Adrenal gland (tissue), 5 donors: ENCODE measurements around the gene TFF3.

Experiments used
- CTCF ChIP-seq, 6 experiments: fragments of 450-650 bp in 4 of 6; fragments of 200-600 bp in 2 of 6; sonication (generic) in 1 of 6; IDR thresholded peaks; 1 replicate in 5 of 6; 2 replicates in 1 of 6; pipeline versions ENCODE4 v1.5.1 to v1.8.0; 2016 to 2021; ENCODE audit warnings: antibody characterized with exemption in 6 of 6, mild to moderate bottlenecking in 2 of 6, moderate library complexity in 1 of 6
- POLR2A ChIP-seq, 2 donors: fragments of 450-650 bp; IDR thresholded peaks; one replicate each; pipeline ENCODE4 v1.6.1; 2017; ENCODE audit warnings: antibody characterized with exemption in 2 of 2, mild to moderate bottlenecking in 2 of 2, moderate library complexity in 1 of 2
- donor health status: DM: no; HTN: no; CAD: no.

- TF ChIP-seq CTCF (IDR thresholded peaks at IDR 0.05) (no peak), POLR2A (IDR thresholded peaks at IDR 0.05) (no peak)
These were observed 11.8 kb downstream of the TFF3 start for GRCh38 chr21:42303443-42303842.
